IMR-90 (cell line): Measurements from ENCODE around the gene SVBP. TPM values are rescaled to one million over a fixed set of nuclear protein-coding genes. Genes with fewer than 3 reads are reported as not detected.

Experiments
- ATAC-seq: fragments of 200-7000 bp; cut with Tn5 transposase; 2 replicates; pipeline ENCODE4 v1.9.1; 2020; ENCODE audit warnings: low read depth, mild to moderate bottlenecking, moderate library complexity
- BruUV-seq: library from RNA; stranded (reverse); fragments of 400-500 nt; replicated peaks from 2 replicates; lab custom pipeline; 2021; lab: Mats Ljungman, UMichigan
- CTCF ChIA-PET: fragments of 300-600 bp; formaldehyde crosslinking; extraction: SDS; loops from one replicate; lab custom pipeline; 2021; ENCODE audit warnings: antibody characterized with exemption; lab: Yijun Ruan, JAX
- POLR2A ChIA-PET: fragments of 300-600 bp; sonication (Branson Sonifier 250); formaldehyde crosslinking; loops from one replicate; lab custom pipeline; 2022; ENCODE audit warnings: antibody characterized with exemption; ENCODE audit not compliant: unreplicated experiment; lab: Charles Lee
- DNase-seq: peaks from one replicate; pipeline ENCODE4 v3.0.0; 2013
- H2AFZ ChIP-seq: replicated peaks from 2 replicates; pipeline ENCODE3; 2013; ENCODE audit warnings: low read length, mild to moderate bottlenecking; ENCODE audit not compliant: poor library complexity
- H2AK5ac ChIP-seq: 2 replicates; pipeline ENCODE4 v1.6.1; 2013; ENCODE audit warnings: low read depth, low read length, inconsistent platforms
- H2AK9ac ChIP-seq: replicated peaks from 2 replicates; pipeline ENCODE3; 2013; ENCODE audit warnings: mild to moderate bottlenecking, low read depth, low read length, moderate library complexity; ENCODE audit not compliant: poor library complexity
- H2BK120ac ChIP-seq: 2 replicates; pipeline ENCODE4 v1.6.1; 2013; ENCODE audit warnings: low read depth, low read length, inconsistent platforms
- H2BK15ac ChIP-seq: 3 replicates; pipeline ENCODE4 v1.6.1; 2013; ENCODE audit warnings: low read depth, low read length, inconsistent platforms
- H2BK20ac ChIP-seq: 2 replicates; pipeline ENCODE4 v1.6.1; 2013; ENCODE audit warnings: low read depth, mild to moderate bottlenecking, inconsistent platforms, low read length, moderate library complexity
- H2BK5ac ChIP-seq: 2 replicates; pipeline ENCODE4 v1.6.1; 2013; ENCODE audit warnings: mild to moderate bottlenecking, low read depth, low read length, inconsistent platforms; ENCODE audit not compliant: poor library complexity, severe bottlenecking
- H3K14ac ChIP-seq: replicated peaks from 2 replicates; pipeline ENCODE4 v1.6.1; 2013; ENCODE audit warnings: low read depth, low read length, inconsistent platforms
- H3K18ac ChIP-seq: 2 replicates; pipeline ENCODE4 v1.6.1; 2013; ENCODE audit warnings: low read depth, low read length, control low read depth
- H3K23ac ChIP-seq: 2 replicates; pipeline ENCODE4 v1.6.1; 2013; ENCODE audit warnings: low read depth, low read length, inconsistent platforms
- H3K27ac ChIP-seq: 2 replicates; pipeline ENCODE4 v1.5.1; 2013; ENCODE audit warnings: mild to moderate bottlenecking, control low read depth, low read length; ENCODE audit not compliant: insufficient read depth
- H3K27me3 ChIP-seq: 2 replicates; pipeline ENCODE4 v1.6.1; 2013; ENCODE audit warnings: low read length; ENCODE audit not compliant: control insufficient read depth, insufficient read depth
- H3K36me3 ChIP-seq: 2 replicates; pipeline ENCODE4 v1.6.1; 2013; ENCODE audit warnings: low read length, mixed read lengths; ENCODE audit not compliant: control insufficient read depth, insufficient read depth
- H3K4ac ChIP-seq: 2 replicates; pipeline ENCODE4 v1.6.1; 2013; ENCODE audit warnings: low read depth, low read length, inconsistent platforms
- H3K4me1 ChIP-seq: 2 replicates; pipeline ENCODE4 v1.6.1; 2013; ENCODE audit warnings: low read length, mixed read lengths; ENCODE audit not compliant: control insufficient read depth, insufficient read depth
- H3K4me2 ChIP-seq: 2 replicates; pipeline ENCODE4 v1.6.1; 2013; ENCODE audit warnings: low read depth, mild to moderate bottlenecking, control low read depth, low read length, moderate library complexity
- H3K4me3 ChIP-seq: 2 replicates; pipeline ENCODE4 v1.5.1; 2013; ENCODE audit warnings: low read depth, mild to moderate bottlenecking, control low read depth, low read length, moderate library complexity; ENCODE audit not compliant: insufficient read depth
- H3K56ac ChIP-seq: 2 replicates; pipeline ENCODE4 v1.6.1; 2013; ENCODE audit warnings: low read length, inconsistent platforms; ENCODE audit not compliant: insufficient read depth; ENCODE audit errors: extremely low read depth
- H3K79me1 ChIP-seq, 2 experiments: 2 replicates each; pipeline ENCODE4 v1.6.1; 2013; ENCODE audit warnings: low read length in 2 of 2, inconsistent platforms in 1 of 2, low read depth in 1 of 2
- H3K9ac ChIP-seq: 2 replicates; pipeline ENCODE4 v1.6.1; 2013; ENCODE audit warnings: low read depth, low read length, control low read depth
- H3K9me1 ChIP-seq: 2 replicates; pipeline ENCODE4 v1.6.1; 2013; ENCODE audit warnings: low read length, inconsistent platforms; ENCODE audit not compliant: insufficient read depth
- H3K9me3 ChIP-seq: 2 replicates; pipeline ENCODE4 v1.6.1; 2013; ENCODE audit warnings: low read length; ENCODE audit not compliant: control insufficient read depth, insufficient read depth
- H4K20me1 ChIP-seq: 2 replicates; pipeline ENCODE4 v1.6.1; 2013; ENCODE audit warnings: low read length, inconsistent platforms; ENCODE audit not compliant: insufficient read depth
- H4K5ac ChIP-seq: 2 replicates; pipeline ENCODE4 v1.6.1; 2013; ENCODE audit warnings: mild to moderate bottlenecking, low read depth, low read length, control low read depth
- H4K8ac ChIP-seq, 2 experiments: 2 replicates each; pipeline ENCODE4 v1.6.1; 2013; ENCODE audit warnings: low read depth in 2 of 2, low read length in 2 of 2, control low read depth in 1 of 2, inconsistent platforms in 1 of 2
- H4K91ac ChIP-seq: 2 replicates; pipeline ENCODE4 v1.6.1; 2013; ENCODE audit warnings: low read depth, low read length, inconsistent platforms; ENCODE audit not compliant: insufficient read depth
- RAD21 ChIP-seq: IDR thresholded peaks from 2 replicates; pipeline ENCODE4 v1.6.1; 2012; ENCODE audit warnings: low read length, improper control_type of control experiment
- SMC3 ChIP-seq: fragments of 150-350 bp; IDR thresholded peaks from 2 replicates; pipeline ENCODE4 v1.6.1; 2016; ENCODE audit warnings: low read depth, mild to moderate bottlenecking, antibody characterized with exemption, low read length, moderate library complexity
- WGBS, 2 experiments: methylation state at CpG; one replicate each; pipeline versions ENCODE4 v1.1.5 to v1.1.7; 2013; ENCODE audit warnings: missing lambda C conversion rate in 2 of 2; ENCODE audit not compliant: insufficient read length in 1 of 2; ENCODE audit errors: extremely low coverage in 2 of 2; 5-methylcytosine and 5-hydroxymethylcytosine counted together
- dilution Hi-C: fragments of 300-500 bp; cut with HindIII; formaldehyde crosslinking; loops from one replicate; pipeline ENCODE4 v1.14.3; 2018; ENCODE audit warnings: low sequenced_read_pairs; ENCODE audit not compliant: unreplicated experiment
- in situ Hi-C: fragments of 300-500 bp; cut with MboI; formaldehyde crosslinking; loops from 3 replicates; pipeline ENCODE4 v1.14.3; 2019; ENCODE audit warnings: low sequenced_read_pairs, inconsistent platforms, mixed read lengths
- intact Hi-C: fragments of 100-400 bp; cut with micrococcal nuclease; formaldehyde crosslinking; loops from 2 replicates; pipeline ENCODE4 v1.10.0; 2022
- polyA plus RNA-seq, 3 experiments: library from polyadenylated mRNA; depleted of rRNA; stranded (reverse); fragments of >200 nt; gene quantifications; 2 replicates each; pipeline ENCODE4 v1.2.3, GENCODE V29; 2012; ENCODE audit warnings: low replicate concordance in 1 of 3
- total RNA-seq: library from RNA; depleted of rRNA; stranded (reverse); fragments of >200 nt; gene quantifications from 2 replicates; pipeline ENCODE4 v1.2.3, GENCODE V29; 2012

SVBP gene
- total and polyA plus RNA-seq, 2 of the 4 experiments (the other 2 are of a cell fraction): 9.7 to 11.5 TPM

GRCh38 chr1:42821690-42822089 lies 4.5 kb upstream of the SVBP start:
- no peak for DNase-seq
- ChIA-PET POLR2A (interaction anchor here (0.6 kb wide), 1 partner anchor 1334 kb away, joined by 3 read pairs; no protein-coding TSS in a partner anchor), CTCF (no interaction called here)
- dilution Hi-C loops (no loop called here), intact Hi-C loops (no loop called here), in situ Hi-C loops (no loop called here)
- H3K9me1 ChIP-seq: no peaks in the 10 kb centered on the region; the same call in 1 of the 2 replicates
- no peak overlapping the region for H4K91ac ChIP-seq
- no TSS peak for BruUV-seq
- no peaks in the 10 kb centered on the region for H3K4me1 ChIP-seq
- WGBS, 2 experiments: no CpG with 5 or more reads among the region's 2 CpGs
- peaks cover 21 to 37% of the 10 kb centered on the region in 2 experiments for H3K79me1 ChIP-seq
- H2BK15ac ChIP-seq: no peak overlapping the region
- H3K23ac ChIP-seq: no peak overlapping the region
- H2AK9ac ChIP-seq: no peak overlapping the region
- ATAC-seq: no peak
- H3K56ac ChIP-seq: no peak overlapping the region
- H3K27ac ChIP-seq: no peak overlapping the region
- H3K14ac ChIP-seq: no peak overlapping the region
- H3K4me3 ChIP-seq: no peak overlapping the region
- no peak overlapping the region for H4K5ac ChIP-seq
- no peak overlapping the region for H2BK20ac ChIP-seq
- H2BK120ac ChIP-seq: no peak overlapping the region
- H3K36me3 ChIP-seq: no peaks in the 10 kb centered on the region
- no peak overlapping the region for H3K9ac ChIP-seq
- no peaks in the 10 kb centered on the region for H4K20me1 ChIP-seq
- no peak overlapping the region for H3K4ac ChIP-seq
- no peak overlapping the region for H3K18ac ChIP-seq
- H2AFZ ChIP-seq: no peak overlapping the region
- TF ChIP-seq SMC3: no peak
- TF ChIP-seq RAD21: no peak
- no peak overlapping the region for H3K4me2 ChIP-seq
- H4K8ac ChIP-seq: no peak overlapping the region
- no peaks in the 10 kb centered on the region for H3K27me3 ChIP-seq
- H2AK5ac ChIP-seq: no peak overlapping the region
- H3K9me3 ChIP-seq: no peaks in the 10 kb centered on the region
- no peak overlapping the region for H2BK5ac ChIP-seq
